MM.1S (cell line): Measurements from ENCODE around the gene PATL1.

Experiments
- DNase-seq: peaks from one replicate; pipeline ENCODE4 v3.0.0-alpha.2; 2015
- H2AFZ ChIP-seq: fragments of 300-600 bp; sonication (generic); 2 replicates; pipeline ENCODE4 v1.6.0; 2016; ENCODE audit warnings: antibody characterized with exemption, low read length
- H3F3A ChIP-seq: fragments of 300-600 bp; sonication (generic); 2 replicates; pipeline ENCODE4 v1.6.1; 2016; ENCODE audit warnings: mild to moderate bottlenecking, antibody characterized with exemption, low read length, moderate library complexity, mixed read lengths; ENCODE audit not compliant: insufficient read depth
- H3K27ac ChIP-seq: fragments of 300-600 bp; sonication (generic); 2 replicates; pipeline ENCODE4 v1.5.1; 2016; ENCODE audit warnings: mild to moderate bottlenecking, low read length
- H3K27me3 ChIP-seq: fragments of 300-600 bp; sonication (generic); replicated peaks from 2 replicates; pipeline ENCODE4 v1.6.0; 2016; ENCODE audit warnings: low read length; ENCODE audit not compliant: insufficient read depth
- H3K36me3 ChIP-seq: fragments of 300-600 bp; sonication (generic); replicated peaks from 2 replicates; pipeline ENCODE4 v1.6.1; 2016; ENCODE audit warnings: mild to moderate bottlenecking, low read length, mixed read lengths; ENCODE audit not compliant: insufficient read depth
- H3K4me1 ChIP-seq: fragments of 300-600 bp; sonication (generic); 2 replicates; pipeline ENCODE4 v1.6.1; 2016; ENCODE audit warnings: low read length, mixed read lengths
- H3K4me2 ChIP-seq: fragments of 300-600 bp; sonication (generic); 2 replicates; pipeline ENCODE4 v1.6.0; 2016; ENCODE audit warnings: low read depth, low read length
- H3K4me3 ChIP-seq: fragments of 300-600 bp; sonication (generic); 2 replicates; pipeline ENCODE4 v1.5.1; 2016; ENCODE audit warnings: low read length, mixed read lengths
- H3K79me2 ChIP-seq: fragments of 300-600 bp; sonication (generic); 2 replicates; pipeline ENCODE4 v1.6.1; 2016; ENCODE audit warnings: mixed run types, low read length, mixed read lengths
- H3K9ac ChIP-seq: fragments of 300-600 bp; sonication (generic); 2 replicates; pipeline ENCODE4 v1.6.1; 2016; ENCODE audit warnings: low read length, mixed read lengths
- H3K9me2 ChIP-seq: fragments of 300-600 bp; sonication (generic); replicated peaks from 2 replicates; pipeline ENCODE4 v1.6.1; 2016; ENCODE audit warnings: mild to moderate bottlenecking, low read length, mixed read lengths; ENCODE audit not compliant: insufficient read depth
- H3K9me3 ChIP-seq: fragments of 300-600 bp; sonication (generic); replicated peaks from 2 replicates; pipeline ENCODE4 v1.6.1; 2016; ENCODE audit warnings: mild to moderate bottlenecking, low read length, mixed read lengths; ENCODE audit not compliant: insufficient read depth
- H4K20me1 ChIP-seq: fragments of 300-600 bp; sonication (generic); 2 replicates; pipeline ENCODE4 v1.6.1; 2016; ENCODE audit warnings: mild to moderate bottlenecking, low read length, moderate library complexity, mixed read lengths; ENCODE audit not compliant: insufficient read depth
- EZH2 ChIP-seq: fragments of 300-600 bp; sonication (generic); optimal IDR thresholded peaks from 2 replicates; pipeline ENCODE3; 2017; ENCODE audit warnings: low read depth, mild to moderate bottlenecking, antibody characterized with exemption, low read length, mixed read lengths
- EZH2phosphoT487 ChIP-seq: fragments of 300-600 bp; sonication (generic); IDR thresholded peaks from 2 replicates; pipeline ENCODE4 v1.6.1; 2018; ENCODE audit warnings: antibody characterized with exemption, low read length
- TF ChIP-seq, protein P1 (sequence below): fragments of 300-600 bp; sonication (generic); IDR thresholded peaks from 2 replicates; pipeline ENCODE4 v1.5.1; 2016; ENCODE audit warnings: antibody characterized with exemption, low read length, mixed read lengths

The PATL1 gene

DNA sequence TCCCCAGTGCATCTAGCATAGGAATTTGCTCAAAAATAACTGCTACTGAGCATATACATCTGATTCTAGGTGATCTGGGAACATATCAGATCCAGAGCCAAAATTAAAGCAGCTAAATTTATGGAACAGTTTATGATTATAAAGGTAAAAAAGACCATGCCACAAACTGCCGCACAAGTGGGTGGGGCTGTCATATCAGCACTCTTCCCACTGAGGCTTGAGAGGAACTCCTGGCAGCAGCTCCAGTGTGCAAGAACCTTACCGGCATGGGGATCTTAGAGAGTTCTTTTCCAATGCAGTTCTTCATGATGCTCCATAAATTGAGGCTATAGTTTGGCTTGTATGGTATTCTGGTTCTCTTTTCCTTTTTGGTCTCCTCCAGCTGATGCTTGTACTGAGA lies 68.6 kb downstream of the PATL1 start:
- H4K20me1 ChIP-seq, result no peaks in the 10 kb centered on the region
- no peaks in the 10 kb centered on the region for H3K9me3 ChIP-seq
- no peak overlapping the region for H2AFZ ChIP-seq
- H3K4me2 ChIP-seq, result no peak overlapping the region
- peaks cover 23% of the 10 kb centered on the region for H3K36me3 ChIP-seq
- no peak overlapping the region for H3K9ac ChIP-seq
- no peaks in the 10 kb centered on the region for H3F3A ChIP-seq
- H3K27me3 ChIP-seq, result no peaks in the 10 kb centered on the region
- H3K79me2 ChIP-seq, result peaks cover 33% of the 10 kb centered on the region
- TF ChIP-seq, protein P1, sequence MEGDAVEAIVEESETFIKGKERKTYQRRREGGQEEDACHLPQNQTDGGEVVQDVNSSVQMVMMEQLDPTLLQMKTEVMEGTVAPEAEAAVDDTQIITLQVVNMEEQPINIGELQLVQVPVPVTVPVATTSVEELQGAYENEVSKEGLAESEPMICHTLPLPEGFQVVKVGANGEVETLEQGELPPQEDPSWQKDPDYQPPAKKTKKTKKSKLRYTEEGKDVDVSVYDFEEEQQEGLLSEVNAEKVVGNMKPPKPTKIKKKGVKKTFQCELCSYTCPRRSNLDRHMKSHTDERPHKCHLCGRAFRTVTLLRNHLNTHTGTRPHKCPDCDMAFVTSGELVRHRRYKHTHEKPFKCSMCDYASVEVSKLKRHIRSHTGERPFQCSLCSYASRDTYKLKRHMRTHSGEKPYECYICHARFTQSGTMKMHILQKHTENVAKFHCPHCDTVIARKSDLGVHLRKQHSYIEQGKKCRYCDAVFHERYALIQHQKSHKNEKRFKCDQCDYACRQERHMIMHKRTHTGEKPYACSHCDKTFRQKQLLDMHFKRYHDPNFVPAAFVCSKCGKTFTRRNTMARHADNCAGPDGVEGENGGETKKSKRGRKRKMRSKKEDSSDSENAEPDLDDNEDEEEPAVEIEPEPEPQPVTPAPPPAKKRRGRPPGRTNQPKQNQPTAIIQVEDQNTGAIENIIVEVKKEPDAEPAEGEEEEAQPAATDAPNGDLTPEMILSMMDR, result no peak
- TF ChIP-seq EZH2, result no peak
- TF ChIP-seq EZH2phosphoT487, result no peak
- no peaks in the 10 kb centered on the region for H3K4me1 ChIP-seq
- DNase-seq, result no peak
- H3K27ac ChIP-seq, result no peak overlapping the region
- H3K4me3 ChIP-seq, result no peak overlapping the region
- H3K9me2 ChIP-seq, result no peaks in the 10 kb centered on the region

DNA sequence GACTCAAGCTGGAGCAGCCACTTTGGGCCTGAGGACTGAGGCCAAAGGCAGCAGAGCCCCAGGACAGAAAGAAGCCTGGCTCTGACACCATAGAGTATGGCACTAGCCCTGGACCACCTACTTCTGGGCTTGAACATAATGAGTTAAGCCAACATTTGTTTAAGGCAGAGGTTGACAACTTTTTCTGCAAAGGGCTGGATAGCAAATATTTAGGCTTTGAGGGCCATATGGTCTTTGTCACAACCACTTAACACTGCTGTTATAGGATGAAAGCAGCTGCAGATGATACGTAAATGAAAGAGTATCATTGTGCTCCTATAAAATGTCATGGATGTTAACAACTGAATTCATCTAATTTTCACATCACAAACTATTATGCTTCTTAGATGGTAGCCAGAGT lies 69.9 kb downstream of the PATL1 start:
- Histone ChIP-seq H3K9me3 (no peaks in the 10 kb centered on the region), H3F3A (no peaks in the 10 kb centered on the region), H4K20me1 (no peaks in the 10 kb centered on the region), H3K27ac (no peak overlapping the region), H3K36me3 (peaks cover 23% of the 10 kb centered on the region), H3K27me3 (no peaks in the 10 kb centered on the region), H3K4me2 (no peak overlapping the region), H3K4me1 (no peaks in the 10 kb centered on the region), H3K9me2 (no peaks in the 10 kb centered on the region), H3K9ac (no peak overlapping the region), H3K79me2 (peaks cover 24% of the 10 kb centered on the region), H2AFZ (no peak overlapping the region), H3K4me3 (no peak overlapping the region)
- DNase-seq, result no peak
- no peak for TF ChIP-seq EZH2
- TF ChIP-seq, protein P1, result no peak
- no peak for TF ChIP-seq EZH2phosphoT487
